Fibroblast of skin of right biceps (primary cell): ENCODE data around the gene CEP72.
A peak's percentile ranks its signal among the peaks of the same experiment; 100 is the strongest.
"Not testable (repeated sequence)": the region's sequence is repeated elsewhere in the genome, so short reads cannot be mapped to it uniquely, and the experiment has no call there.

ENCODE experiments used
- DNase-seq: peaks from one replicate; pipeline ENCODE4 v3.0.0-alpha.2; 2013

Gene CEP72

DNA sequence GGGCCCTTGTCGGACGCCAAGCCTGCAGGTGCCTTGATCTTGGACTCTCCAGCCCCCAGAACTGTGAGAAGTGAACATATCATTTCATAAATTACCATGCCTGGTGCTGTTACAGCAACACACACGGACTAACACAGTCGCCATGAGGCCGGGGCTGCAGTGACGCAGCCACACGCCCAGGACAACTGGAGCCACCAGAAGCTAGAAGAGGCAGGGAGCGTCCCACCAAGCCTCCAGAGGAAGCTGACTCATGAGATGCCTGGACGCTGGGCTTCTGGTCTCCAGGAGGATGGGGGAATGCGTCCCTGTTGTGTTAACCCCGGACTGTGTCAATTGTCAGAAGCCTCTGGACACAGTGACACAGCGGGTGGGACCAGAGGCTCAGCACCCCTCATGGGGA lies 74.8 kb downstream of the CEP72 start:
- not testable (repeated sequence) for DNase-seq

DNA sequence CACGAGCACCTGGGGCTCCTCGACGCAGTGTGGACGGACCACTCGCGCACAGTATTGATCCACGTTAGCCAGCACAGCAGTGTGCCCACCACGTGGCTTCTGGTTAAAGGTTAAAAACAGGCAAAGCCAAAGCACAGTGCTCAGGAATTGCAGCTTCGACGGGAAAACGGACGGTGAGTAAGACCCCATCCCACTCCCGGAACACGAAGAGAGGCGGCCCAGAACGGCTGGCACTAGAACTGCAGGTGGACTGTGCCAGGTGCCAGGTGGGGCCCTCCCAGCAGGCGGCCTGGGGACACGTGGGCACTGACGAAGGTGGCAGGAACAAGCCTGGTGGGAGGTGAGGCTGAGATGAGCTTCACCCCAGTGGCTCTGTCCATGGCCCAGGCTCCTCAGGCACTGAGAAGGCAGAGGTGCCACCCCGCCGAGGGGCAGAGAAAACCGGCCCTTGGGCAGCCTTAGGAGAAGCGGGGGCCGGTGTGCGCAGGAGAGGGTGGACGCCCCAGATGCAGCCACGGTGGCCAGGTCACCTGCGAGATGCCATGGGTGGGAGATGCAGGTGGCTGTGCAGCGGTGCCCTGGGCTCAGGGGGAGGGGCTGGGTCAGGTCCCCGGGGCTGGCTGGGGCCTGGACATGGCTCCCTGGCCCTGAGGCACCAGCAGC lies 76.3 kb downstream of the CEP72 start:
- not testable (repeated sequence) for DNase-seq

DNA sequence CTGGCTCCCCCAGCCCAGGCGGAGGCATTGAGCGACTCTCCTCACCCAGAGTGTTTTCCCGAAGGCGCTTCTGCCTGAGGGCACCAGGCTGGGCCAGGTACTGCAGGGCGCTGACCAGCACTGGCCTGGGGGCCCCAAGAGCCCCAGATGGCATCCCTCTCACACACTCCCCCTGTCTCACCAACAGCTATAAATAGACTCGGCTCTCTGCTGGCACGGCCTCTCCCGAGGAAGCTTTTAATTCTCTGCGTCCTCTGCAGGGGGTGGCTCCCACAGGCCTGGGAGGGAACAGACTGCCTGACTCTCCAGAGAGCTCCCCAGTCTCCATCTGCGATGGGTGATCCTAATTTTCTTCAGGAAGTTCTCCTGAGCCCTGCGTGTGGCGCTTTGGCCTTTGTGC lies 78.2 kb downstream of the CEP72 start:
- DNase-seq = not testable (repeated sequence)

DNA sequence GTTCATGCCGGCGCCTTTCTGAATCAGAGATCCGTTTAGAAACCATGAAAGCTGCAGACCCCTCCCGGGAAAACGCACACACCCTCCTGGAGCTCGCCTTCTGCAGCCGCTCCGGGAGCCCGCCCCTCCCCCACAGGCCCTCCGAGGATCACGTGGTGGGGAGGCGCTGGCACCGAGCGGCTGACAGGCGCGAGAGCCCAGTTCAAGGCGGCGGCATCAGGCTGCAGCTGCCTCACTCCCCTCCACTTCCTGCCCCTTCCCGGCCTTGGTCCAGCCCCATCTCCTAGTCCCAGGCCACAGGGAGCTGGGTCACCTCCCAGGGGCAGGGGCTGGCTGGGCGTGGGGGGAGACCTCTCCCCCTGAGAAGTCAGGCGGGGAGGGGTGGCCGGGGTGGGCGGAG lies 78.9 kb downstream of the CEP72 start:
- not testable (repeated sequence) for DNase-seq

DNA sequence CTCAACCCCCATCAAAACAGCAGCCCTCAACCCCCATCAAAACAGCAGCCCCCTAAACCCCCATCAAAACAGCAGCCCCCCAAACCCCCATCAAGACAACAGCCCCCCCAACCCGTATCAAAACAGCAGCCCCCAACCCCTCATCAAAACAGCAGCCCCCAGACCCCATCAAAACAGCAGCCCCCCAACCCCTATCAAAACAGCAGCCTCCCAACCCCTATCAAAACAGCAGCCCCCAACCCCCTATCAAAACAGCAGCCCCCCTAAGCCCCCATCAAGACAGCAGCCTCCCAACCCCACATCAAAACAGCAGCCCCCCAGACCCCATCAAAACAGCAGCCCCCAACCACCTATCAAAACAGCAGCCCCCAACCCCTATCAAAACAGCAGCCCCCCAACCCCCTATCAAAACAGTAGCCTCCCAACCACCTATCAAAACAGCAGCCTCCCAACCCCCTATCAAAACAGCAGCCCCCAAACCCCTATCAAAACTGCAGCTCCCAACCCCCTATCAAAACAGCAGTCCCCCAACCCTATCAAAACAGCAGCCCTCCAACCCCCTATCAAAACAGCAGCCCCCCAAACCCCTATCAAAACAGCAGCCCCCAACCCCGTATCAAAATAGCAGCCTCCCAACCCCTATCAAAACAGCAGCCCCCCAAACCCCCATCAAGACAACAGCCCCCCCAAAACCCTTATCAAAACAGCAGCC lies 79.8 kb downstream of the CEP72 start:
- DNase-seq = no peak

DNA sequence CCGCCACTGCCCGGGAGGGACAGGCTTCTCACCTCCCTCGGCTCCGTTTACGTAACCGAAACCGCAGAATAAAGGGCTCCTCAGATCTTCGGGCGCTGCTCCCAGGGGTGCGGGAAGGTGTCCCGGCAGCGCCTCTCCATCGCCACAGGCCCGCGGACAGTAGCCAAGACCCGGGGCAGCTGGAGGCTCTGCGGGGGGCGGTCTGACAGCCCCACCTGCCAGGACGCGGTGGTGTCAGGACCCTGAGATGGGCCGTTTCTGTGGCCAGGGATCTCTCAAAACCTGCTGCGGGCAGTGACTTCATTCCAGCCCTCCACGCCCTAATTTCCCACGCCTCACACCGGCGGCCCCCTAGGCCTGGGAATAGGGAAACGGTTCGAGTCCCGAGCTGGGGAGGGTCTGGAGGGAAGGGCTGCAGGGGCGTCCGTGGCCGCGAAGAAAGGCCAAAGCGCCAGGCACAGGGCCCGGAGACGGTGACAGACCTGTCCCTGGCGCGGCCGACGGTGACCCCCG lies 80.4 kb downstream of the CEP72 start:
- not testable (repeated sequence) for DNase-seq

DNA sequence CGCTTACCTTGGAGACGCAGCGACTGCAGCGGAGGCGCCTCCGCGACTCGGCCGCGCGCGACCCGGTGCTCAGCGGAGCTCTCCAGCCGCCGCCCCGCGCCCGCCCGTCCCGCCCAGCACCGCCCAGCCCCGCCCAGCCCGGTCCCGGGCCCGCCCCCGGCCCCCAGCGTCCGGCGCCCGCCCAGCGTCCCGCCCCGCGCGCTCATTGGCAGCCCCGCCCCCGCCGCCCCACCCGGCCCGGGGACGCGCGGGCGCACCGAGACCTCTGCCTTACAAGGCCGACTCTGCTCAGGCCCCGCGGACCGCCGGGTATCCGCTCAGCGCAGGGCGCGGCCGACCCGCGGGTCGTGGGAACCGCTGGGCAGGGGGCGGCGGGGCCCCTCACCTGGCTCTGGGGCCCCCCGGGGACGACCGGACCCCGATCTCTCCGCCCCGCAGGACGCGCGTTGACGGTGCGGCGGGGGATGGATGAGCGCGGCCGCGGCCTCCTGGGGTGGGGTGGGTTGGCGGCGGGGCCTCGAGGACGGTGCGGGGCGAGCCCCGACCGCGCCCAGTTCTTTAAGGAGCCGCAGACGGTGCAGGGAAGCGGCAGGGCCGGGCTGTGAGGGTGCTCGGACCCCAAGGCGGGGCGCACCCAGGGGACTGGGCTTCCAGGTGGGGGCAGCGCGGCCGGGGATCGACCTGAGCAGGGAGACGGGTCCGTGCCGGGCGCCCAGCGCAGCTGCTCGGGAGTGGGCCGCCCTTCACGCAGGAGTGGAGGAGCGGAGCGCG lies 81.3 kb downstream of the CEP72 start, which contains the start of gene TPPP:
TPPP (minus strand) TSS at position 82 of the 771 bp plus-strand sequence. CDS start 15,292 bp downstream, outside the sequence.
- peak; percentile 36 for DNase-seq

DNA sequence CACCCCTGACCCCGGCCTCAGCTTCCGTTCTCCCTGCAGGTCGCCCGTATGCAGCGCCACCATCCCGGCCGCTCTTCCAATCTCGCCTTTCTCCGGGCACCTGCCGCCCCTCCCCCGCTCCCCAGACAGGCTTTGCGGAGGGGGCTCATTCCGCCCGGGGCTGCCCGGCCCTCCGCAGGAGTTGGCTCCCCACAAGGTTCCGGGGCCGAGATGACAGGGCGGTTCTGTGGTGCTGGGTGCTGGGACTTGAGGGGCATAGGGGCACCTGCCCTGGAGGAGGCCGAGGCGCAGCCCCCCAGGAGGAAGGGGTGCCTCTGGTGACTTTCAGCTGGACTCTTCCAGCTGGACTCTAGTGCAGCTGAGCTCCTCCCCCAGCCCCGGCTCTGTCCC lies 81.9 kb downstream of the CEP72 start:
- not testable (repeated sequence) for DNase-seq

DNA sequence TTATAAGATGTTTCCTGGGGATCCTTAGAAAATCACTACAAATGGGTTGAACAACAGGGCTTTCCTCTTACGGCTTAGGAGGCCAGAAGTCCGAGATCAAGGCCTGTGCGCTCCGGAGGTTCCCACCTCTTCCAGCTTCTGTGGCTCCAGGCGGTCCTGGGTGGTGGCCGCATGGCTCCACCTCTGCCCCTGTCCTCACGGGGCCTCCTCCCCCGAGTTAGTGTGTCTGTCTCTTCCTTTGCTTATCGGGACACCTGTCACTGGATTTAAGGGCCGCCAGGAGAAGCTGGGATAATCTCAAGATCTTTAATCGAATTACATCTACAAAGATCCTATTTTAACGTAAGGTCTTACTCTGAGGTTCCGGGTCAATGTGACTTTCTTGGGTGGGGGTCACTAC lies 83.3 kb downstream of the CEP72 start:
- not testable (repeated sequence) for DNase-seq

DNA sequence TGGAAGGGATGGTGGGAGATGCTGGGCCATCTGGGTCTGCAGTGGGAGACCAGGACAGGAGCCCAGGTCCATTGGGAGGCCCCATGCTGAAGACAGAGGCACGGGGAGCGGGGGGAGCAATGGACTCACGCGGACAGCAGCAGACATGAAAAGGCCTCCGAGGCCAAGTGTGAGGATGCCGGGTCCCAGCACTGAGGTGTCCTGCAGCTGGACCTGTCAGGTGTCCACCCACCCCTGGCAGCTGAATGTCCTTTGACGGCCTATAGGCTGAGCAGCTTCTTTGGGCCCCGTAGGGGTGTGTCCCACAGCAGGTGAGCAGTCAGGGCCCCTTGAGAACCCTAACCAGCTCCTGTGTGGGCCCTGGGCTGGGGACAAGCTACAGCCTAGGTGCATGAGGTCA lies 84.1 kb downstream of the CEP72 start:
- not testable (repeated sequence) for DNase-seq

DNA sequence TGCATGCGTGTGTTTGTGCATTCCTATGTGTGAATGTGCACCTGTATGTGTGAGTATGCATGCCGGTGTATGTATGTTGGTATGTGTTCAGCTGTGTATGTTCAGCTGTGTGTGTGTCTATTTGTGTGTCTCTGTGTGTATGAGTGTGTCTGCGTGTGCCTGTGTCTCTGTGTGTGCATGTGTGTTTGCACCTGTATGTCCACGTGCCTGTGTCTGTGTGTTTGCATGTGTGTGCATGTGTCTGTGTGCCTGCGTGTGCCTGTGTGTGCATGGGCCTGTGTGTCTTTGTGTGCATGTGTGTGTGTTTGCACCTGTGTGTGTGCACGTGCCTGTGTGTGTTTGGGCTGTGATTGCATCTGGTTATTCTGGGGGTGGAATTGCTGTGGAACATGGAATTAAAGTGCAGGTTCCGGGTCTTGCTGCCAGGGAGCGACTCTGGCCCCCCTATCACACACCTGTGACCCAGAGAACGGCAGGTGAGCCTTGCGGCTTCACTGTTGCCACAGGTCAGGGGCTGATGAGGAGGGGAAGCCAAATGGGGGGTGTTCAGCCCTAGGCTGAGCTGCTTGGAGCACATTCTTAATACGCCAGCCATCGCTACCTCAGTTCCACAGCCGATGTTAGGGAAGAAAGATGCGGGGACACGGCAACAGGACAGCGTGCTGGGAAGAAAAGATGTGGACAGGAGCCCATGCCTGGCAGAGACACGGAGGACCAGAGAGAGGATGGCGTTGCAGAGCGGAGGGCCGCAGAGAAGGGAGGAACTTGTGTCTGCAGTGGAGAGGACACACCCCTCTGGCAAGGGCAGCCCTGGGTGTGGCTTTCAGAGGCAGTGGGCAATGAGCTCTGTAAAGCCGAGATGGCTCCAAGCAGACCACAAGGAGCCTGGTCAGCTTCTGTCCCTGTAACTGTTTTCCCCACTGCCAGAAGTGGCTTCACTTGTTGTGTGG lies 84.9 kb downstream of the CEP72 start:
- DNase-seq = not testable (repeated sequence)
